ENCODE data around the gene EGFL8.

EGFL8 gene

GRCh38 chr6:32147401-32148132 is 16.8 kb upstream of the EGFL8 start:
- DNase-seq, result no peak

DNA sequence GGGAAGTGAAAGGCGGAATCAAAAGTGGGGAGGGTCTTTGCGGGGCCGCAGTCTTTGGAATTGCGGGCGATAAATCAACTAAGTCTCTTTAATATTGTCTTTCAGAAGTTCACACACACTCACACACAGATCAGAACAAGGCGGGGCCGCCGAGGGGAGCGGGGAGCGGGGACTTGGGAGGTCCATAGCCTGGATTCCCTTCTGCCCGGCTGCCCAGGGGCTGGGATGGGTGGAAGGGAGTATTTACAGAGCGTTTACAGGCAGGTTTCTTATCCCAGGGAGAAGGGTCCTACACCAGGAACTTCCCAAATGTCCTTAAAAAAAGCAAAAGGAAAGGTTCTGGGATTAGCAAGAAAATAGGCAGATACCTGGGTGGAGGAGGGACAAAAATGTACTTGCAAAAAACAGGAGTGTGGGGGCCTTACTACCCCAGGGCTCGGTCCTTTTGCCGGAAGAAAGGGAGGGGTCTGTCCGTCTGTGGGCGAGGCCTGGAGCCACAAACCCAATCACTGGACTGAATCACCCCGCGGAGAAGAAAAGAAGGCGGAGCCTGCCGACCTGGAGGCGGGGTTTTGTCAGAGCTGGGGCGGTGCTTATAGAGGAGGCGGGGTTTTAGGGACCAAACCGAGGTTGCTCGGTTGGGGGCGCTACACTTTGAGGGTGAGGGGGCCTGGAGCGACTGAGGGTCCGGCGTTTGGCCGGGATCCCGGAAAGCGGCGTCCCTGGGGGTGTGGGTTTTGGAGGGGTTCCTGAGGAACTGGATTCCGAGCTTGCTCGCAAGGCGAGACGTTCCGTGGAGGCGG is 15.9 kb upstream of the EGFL8 start:
- peak; percentile 73 for DNase-seq

GRCh38 chr6:32149092-32149755 is 15.2 kb upstream of the EGFL8 start:
- DNase-seq, result no peak

DNA sequence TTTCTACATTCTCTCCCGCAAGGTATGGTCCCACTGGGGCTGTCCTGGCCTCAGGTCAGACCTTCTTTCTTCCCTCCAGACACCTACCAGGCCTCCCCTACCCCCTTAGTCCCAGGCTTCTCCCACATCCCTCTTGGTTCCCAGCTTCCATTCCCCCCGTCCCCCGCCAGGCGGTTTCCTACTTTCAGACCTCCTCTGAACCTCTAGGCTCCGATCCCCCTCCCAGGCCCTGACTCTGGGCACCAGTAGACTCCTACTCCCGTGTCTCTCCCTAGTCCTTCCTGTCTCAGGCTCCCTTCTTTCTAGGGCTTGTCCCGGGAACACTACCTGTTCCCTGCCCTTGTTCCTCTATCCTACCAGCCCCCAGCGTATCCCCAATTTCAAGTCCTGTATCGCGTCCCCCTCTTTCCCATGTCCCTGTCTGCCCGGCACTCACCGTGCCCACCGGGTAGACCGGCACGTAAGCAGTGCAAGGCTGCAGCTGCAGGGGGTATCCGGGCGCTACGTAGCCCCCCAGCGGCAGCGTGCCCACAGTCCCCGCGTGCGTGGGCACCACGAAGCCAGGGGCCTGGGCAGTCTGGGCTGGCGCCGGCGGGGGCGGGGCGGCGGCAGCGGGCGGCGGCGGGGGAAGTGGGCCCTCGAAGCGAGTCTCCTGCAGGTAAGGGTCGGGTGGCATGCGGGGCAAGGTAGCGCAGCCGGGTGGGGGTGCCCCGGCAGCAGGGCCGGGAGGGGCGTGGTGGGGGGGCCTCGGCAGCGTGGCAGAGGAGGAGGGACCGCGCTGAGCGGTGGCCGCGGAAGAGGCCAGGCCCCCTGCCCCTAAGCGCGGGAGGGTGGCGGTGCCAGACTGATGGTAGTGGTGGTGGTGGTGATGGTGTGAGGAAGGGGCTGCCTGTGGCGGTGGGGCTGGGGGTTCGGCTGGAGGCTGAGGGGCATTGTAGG is 14.2 kb upstream of the EGFL8 start:
- DNase-seq, result no peak

DNA sequence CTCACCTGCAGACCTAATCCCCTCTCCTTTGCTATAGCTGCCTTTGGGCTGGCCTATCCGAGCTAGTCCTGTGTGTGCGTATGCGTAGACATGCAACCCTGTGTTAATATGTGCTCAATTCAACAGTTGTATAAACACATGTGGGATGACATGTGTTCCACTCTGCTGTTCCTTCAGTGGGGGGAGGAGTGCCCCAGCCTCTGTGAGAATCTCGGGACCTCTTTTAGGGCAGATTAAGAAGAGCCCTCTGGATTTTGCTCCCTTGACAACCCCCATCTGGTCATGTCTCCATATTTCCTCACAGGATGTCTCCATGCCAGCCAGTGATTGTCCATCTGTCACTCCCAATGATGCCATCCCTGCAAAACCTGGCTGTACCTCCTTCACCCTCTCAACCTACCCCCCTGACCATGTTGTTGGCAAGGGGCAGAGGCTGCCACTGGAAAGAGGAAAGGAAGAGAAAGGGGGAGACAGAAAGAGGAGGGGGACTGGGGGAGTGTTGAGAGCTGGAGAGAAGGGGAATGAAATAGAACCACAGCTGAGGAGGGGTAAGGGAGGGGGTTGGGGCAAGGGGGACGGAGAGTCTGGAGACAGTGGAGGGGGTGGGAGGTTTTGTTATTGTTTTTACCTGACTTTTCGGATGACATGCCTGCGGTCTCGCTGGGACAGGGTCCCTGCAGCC is 13.1 kb upstream of the EGFL8 start:
- DNase-seq, result no peak

- no peak for DNase-seq
These were observed 12.3 kb upstream of the EGFL8 start, which contains the start of gene PRRT1 for GRCh38 chr6:32151863-32152768. TSS of gene PRRT1 (minus strand) at chr6:32151939. CDS start at chr6:32151827, 112 bp downstream.

GRCh38 chr6:32152769-32153563 is 11.4 kb upstream of the EGFL8 start:
- no peak for DNase-seq

GRCh38 chr6:32153564-32154513 is 10.6 kb upstream of the EGFL8 start, which contains the start of gene PPT2:
TSS of gene PPT2 (plus strand) at chr6:32154141. CDS start at chr6:32154595, 454 bp downstream.
- DNase-seq, result peak; percentile 69

DNA sequence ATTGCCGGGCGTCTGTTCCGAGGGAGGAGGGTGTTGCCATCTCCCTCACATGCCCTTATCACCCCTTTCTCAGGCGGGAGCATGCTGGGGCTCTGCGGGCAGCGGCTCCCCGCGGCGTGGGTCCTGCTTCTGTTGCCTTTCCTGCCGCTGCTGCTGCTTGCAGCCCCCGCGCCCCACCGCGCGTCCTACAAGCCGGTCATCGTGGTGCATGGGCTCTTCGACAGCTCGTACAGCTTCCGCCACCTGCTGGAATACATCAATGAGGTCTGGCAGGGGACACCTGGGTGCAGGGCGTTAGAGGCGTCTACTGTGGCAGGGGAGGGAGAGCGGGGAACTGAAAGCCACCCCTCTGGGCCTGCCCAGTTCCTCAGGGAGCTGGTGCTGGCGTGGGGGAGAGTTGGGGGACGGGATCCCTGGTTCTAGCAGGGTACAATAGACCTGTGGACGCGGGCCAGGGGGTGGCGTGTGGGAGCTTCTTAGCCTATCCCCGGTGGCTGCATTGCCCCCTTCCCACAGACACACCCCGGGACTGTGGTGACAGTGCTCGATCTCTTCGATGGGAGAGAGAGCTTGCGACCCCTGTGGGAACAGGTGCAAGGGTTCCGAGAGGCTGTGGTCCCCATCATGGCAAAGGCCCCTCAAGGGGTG is 9.8 kb upstream of the EGFL8 start:
- DNase-seq, result peak; percentile 57

- no peak for DNase-seq
These were observed 7.5 kb upstream of the EGFL8 start for GRCh38 chr6:32156891-32157290.

- DNase-seq, result no peak
These were observed 6.3 kb upstream of the EGFL8 start for GRCh38 chr6:32158052-32158451.

- no peak for DNase-seq
These were observed 686 bp upstream of the EGFL8 start for GRCh38 chr6:32163559-32164258.

GRCh38 chr6:32166411-32167061 is 2.1 kb downstream of the EGFL8 start:
- no peak for DNase-seq

GRCh38 chr6:32167154-32167760 is 2.9 kb downstream of the EGFL8 start:
- no peak for DNase-seq

DNA sequence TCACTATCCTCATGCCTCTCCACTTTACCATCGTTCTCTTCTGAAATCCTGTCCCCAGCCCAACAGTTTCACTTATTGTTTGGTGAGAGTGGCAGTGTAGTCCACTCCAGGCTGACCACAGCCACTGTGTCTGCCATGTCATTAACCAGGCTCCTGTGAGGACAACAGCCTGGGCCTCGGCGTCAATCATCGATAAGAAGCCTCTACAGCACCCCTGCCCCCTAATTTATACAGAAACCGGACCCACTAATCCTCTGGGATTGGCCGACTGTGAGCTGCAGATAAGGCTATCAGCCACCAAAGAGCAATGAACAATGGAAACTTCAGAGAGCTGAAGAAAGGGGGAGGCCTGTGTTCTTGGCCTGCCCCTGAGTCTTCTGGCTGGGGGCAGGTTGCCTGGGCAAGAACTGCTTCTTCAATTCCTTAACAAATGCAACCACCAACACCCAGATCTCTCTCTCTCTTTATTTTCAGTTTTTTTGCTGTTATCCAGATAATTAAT is 3.4 kb downstream of the EGFL8 start:
- DNase-seq, result no peak

DNA sequence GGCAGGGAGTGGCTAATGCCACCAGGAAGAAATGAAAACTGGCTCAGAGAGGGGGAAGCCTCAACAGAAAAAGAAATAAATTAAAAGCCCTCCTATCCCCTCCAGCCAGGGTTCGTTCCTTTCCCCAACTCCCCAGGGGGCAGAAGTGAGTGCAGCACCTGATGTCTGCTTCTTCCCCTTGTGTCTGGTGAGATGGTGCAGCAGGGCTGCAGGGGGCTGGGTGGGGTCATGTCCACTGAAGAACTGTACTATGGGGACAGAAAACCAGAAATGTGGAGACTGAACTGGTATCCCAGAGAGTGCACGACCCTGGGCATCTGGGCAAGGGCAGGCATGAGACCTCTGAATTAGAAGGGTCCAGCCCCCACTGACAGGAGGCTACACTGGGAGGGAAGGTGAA is 4.0 kb downstream of the EGFL8 start:
- no peak for DNase-seq
